Lower lobe of right lung (tissue), 2 donors: ENCODE results near the gene BLACAT1. TPM values are rescaled to one million over a fixed set of nuclear protein-coding genes. Genes with fewer than 3 reads are reported as not detected.

Experiments
- ATAC-seq, 2 donors: fragments of 200-7000 bp; cut with Tn5 transposase; one replicate each; pipeline ENCODE4 v1.9.1; 2020 to 2022; ENCODE audit warnings: mild to moderate bottlenecking in 2 of 2, moderate library complexity in 2 of 2
- DNase-seq: peaks from one replicate; pipeline ENCODE4 v3.0.0-alpha.2; 2020
- H3K27ac ChIP-seq: fragments of 200-600 bp; one replicate; pipeline ENCODE4 v1.8.0; 2022
- H3K27me3 ChIP-seq: fragments of 200-600 bp; one replicate; pipeline ENCODE4 v1.8.0; 2022; ENCODE audit warnings: low read depth
- H3K36me3 ChIP-seq: fragments of 200-600 bp; one replicate; pipeline ENCODE4 v1.8.0; 2022; ENCODE audit warnings: mild to moderate bottlenecking
- H3K4me1 ChIP-seq: fragments of 200-600 bp; one replicate; pipeline ENCODE4 v1.8.0; 2022
- H3K4me3 ChIP-seq: fragments of 200-600 bp; one replicate; pipeline ENCODE4 v1.8.0; 2022; ENCODE audit warnings: mild to moderate bottlenecking
- H3K9me3 ChIP-seq: fragments of 200-600 bp; one replicate; pipeline ENCODE4 v1.8.0; 2022
- intact Hi-C: fragments of 100-400 bp; cut with DNase I; formaldehyde crosslinking; loops from one replicate; pipeline ENCODE4 v1.11.0; 2022
- total RNA-seq: library from RNA; stranded (reverse); fragmentation: NEBNext Ultra II Directional; extraction: Animal tissue kit (Norgen Biotek cat#: 25700); gene quantifications from one replicate; pipeline ENCODE4 v1.2.1, GENCODE V29; 2021
- TF ChIP-seq, protein P1 (sequence below): fragments of 200-600 bp; IDR thresholded peaks from one replicate; pipeline ENCODE4 v1.8.0; 2022; ENCODE audit warnings: antibody characterized with exemption, mild to moderate bottlenecking
- donor health status: DM: no; HTN: yes; CAD: no; lungs with severe emphysema.

BLACAT1 gene
- total RNA-seq, 1 donor from 2014 or later = 1.0 TPM

- ATAC-seq = no peak
- Histone ChIP-seq H3K9me3 (no peaks in the 10 kb centered on the region), H3K36me3 (no peaks in the 10 kb centered on the region), H3K27ac (no peak overlapping the region), H3K4me3 (no peak overlapping the region), H3K4me1 (peaks cover 27% of the 10 kb centered on the region), H3K27me3 (peaks cover 61% of the 10 kb centered on the region)
- DNase-seq = no peak
- intact Hi-C loops = no loop called here
- TF ChIP-seq, protein P1, sequence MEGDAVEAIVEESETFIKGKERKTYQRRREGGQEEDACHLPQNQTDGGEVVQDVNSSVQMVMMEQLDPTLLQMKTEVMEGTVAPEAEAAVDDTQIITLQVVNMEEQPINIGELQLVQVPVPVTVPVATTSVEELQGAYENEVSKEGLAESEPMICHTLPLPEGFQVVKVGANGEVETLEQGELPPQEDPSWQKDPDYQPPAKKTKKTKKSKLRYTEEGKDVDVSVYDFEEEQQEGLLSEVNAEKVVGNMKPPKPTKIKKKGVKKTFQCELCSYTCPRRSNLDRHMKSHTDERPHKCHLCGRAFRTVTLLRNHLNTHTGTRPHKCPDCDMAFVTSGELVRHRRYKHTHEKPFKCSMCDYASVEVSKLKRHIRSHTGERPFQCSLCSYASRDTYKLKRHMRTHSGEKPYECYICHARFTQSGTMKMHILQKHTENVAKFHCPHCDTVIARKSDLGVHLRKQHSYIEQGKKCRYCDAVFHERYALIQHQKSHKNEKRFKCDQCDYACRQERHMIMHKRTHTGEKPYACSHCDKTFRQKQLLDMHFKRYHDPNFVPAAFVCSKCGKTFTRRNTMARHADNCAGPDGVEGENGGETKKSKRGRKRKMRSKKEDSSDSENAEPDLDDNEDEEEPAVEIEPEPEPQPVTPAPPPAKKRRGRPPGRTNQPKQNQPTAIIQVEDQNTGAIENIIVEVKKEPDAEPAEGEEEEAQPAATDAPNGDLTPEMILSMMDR = no peak
Measured at GRCh38 chr1:205452364-205452763, 3.5 kb downstream of the BLACAT1 start.

GRCh38 chr1:205451759-205452164, 4.1 kb downstream of the BLACAT1 start:
- no peaks in the 10 kb centered on the region for H3K9me3 ChIP-seq
- no peaks in the 10 kb centered on the region for H3K36me3 ChIP-seq
- no peak for ATAC-seq
- no peak overlapping the region for H3K4me3 ChIP-seq
- intact Hi-C loops = no loop called here
- no peak overlapping the region for H3K27ac ChIP-seq
- TF ChIP-seq, protein P1 = no peak
- H3K27me3 ChIP-seq = peaks cover 55% of the 10 kb centered on the region
- H3K4me1 ChIP-seq = peaks cover 27% of the 10 kb centered on the region
- no peak for DNase-seq

- TF ChIP-seq, protein P1 = no peak
- no peaks in the 10 kb centered on the region for H3K9me3 ChIP-seq
- no peak overlapping the region for H3K4me3 ChIP-seq
- H3K36me3 ChIP-seq = no peaks in the 10 kb centered on the region
- peaks cover 50% of the 10 kb centered on the region for H3K27me3 ChIP-seq
- ATAC-seq = no peak
- DNase-seq = no peak
- H3K4me1 ChIP-seq = peaks cover 26% of the 10 kb centered on the region
- intact Hi-C loops = no loop called here
- H3K27ac ChIP-seq = no peak overlapping the region
Measured at GRCh38 chr1:205451202-205451601, 4.6 kb downstream of the BLACAT1 start.

- Histone ChIP-seq H3K4me1 (peaks cover 21% of the 10 kb centered on the region), H3K9me3 (no peaks in the 10 kb centered on the region), H3K27me3 (peaks cover 42% of the 10 kb centered on the region), H3K36me3 (no peaks in the 10 kb centered on the region), H3K27ac (no peak overlapping the region), H3K4me3 (no peak overlapping the region)
- TF ChIP-seq, protein P1 = no peak
- ATAC-seq (no peak), DNase-seq (no peak)
- intact Hi-C loops = no loop called here
Measured at GRCh38 chr1:205450448-205450847, 5.4 kb downstream of the BLACAT1 start.

GRCh38 chr1:205449750-205450443, 5.9 kb downstream of the BLACAT1 start:
- Histone ChIP-seq H3K4me1 (peaks cover 21% of the 10 kb centered on the region), H3K36me3 (no peaks in the 10 kb centered on the region), H3K27ac (peak overlapping the region; percentile 60), H3K27me3 (peaks cover 37% of the 10 kb centered on the region), H3K4me3 (peak overlapping the region; percentile 47), H3K9me3 (no peaks in the 10 kb centered on the region)
- intact Hi-C loops = no loop called here
- TF ChIP-seq, protein P1 = no peak
- peak; percentile 94 for ATAC-seq
- DNase-seq = peak; percentile 80
